C4-2B (cell line): ENCODE data around the gene KHSRP.

ENCODE experiments used
- CTCF ChIP-seq: fragments of 450-650 bp; conservative IDR thresholded peaks from 2 replicates; pipeline ENCODE4 v1.5.1; 2017; ENCODE audit warnings: mild to moderate bottlenecking
- ZFX ChIP-seq: fragments of 450-650 bp; IDR thresholded peaks from 2 replicates; pipeline ENCODE4 v1.6.1; 2017

- TF ChIP-seq CTCF (no peak), ZFX (no peak)
Measured at GRCh38 chr19:6421075-6422014, 3.3 kb downstream of the KHSRP start.
